Breast epithelium (tissue), 4 donors: Measurements from ENCODE around the gene FSD1. TPM values are rescaled to one million over a fixed set of nuclear protein-coding genes. Genes with fewer than 3 reads are reported as not detected.
A peak's percentile ranks its signal among the peaks of the same experiment; 100 is the strongest.
"Not testable (repeated sequence)": the region's sequence is repeated elsewhere in the genome, so short reads cannot be mapped to it uniquely, and the experiment has no call there.

Experiments
- DNase-seq, 2 donors: peaks; one replicate each; pipeline ENCODE4 v3.0.0-alpha.2; 2019; ENCODE audit warnings: low spot score in 2 of 2
- H3K27ac ChIP-seq, 2 donors: fragments of 200-600 bp; sonication (generic) in 1 of 2; one replicate each; pipeline ENCODE4 v1.5.1; 2016 to 2019; ENCODE audit warnings: mild to moderate bottlenecking in 1 of 2
- H3K27me3 ChIP-seq, 2 donors: fragments of 200-600 bp; sonication (generic) in 1 of 2; one replicate each; pipeline versions ENCODE4 v1.5.1 to v1.6.0; 2017 to 2019; ENCODE audit warnings: control low read depth in 1 of 2, mild to moderate bottlenecking in 1 of 2
- H3K36me3 ChIP-seq: fragments of 200-600 bp; one replicate; pipeline ENCODE4 v1.5.1; 2019
- H3K4me1 ChIP-seq, 2 donors: fragments of 200-600 bp; sonication (generic); one replicate each; pipeline ENCODE4 v1.5.1; 2016 to 2019; ENCODE audit warnings: control low read depth in 1 of 2
- H3K4me3 ChIP-seq, 3 donors: fragments of 200-600 bp; sonication (generic); 1 replicate in 2 of 3; 2 replicates in 1 of 3; pipeline ENCODE4 v1.5.1; 2016 to 2019; ENCODE audit warnings: mild to moderate bottlenecking in 3 of 3, moderate library complexity in 2 of 3
- H3K9me3 ChIP-seq, 2 donors: fragments of 200-600 bp; sonication (generic) in 1 of 2; one replicate each; pipeline ENCODE4 v1.5.1; 2016 to 2019; ENCODE audit warnings: control low read depth in 1 of 2
- POLR2A ChIP-seq: fragments of 450-650 bp; IDR thresholded peaks from one replicate; pipeline ENCODE4 v1.6.1; 2016; ENCODE audit warnings: antibody characterized with exemption, mild to moderate bottlenecking, moderate library complexity
- POLR2AphosphoS5 ChIP-seq, 3 donors: sonication (generic); formaldehyde crosslinking; IDR thresholded peaks; one replicate each; pipeline ENCODE4 v1.6.1; 2017; ENCODE audit warnings: antibody characterized with exemption in 3 of 3
- intact Hi-C: fragments of 100-400 bp; cut with DNase I; formaldehyde crosslinking; loops from one replicate; pipeline ENCODE4 v1.15.1; 2023; ENCODE audit warnings: low total_unique reads
- total RNA-seq, 3 donors: library from RNA; depleted of rRNA; stranded (reverse); fragments of >200 nt; gene quantifications; one replicate each; pipeline ENCODE4 v1.1.0, GENCODE V29; 2016
- TF ChIP-seq, protein P1 (sequence below), 3 donors: fragments of 450-650 bp; IDR thresholded peaks; one replicate each; pipeline ENCODE4 v1.5.1; 2016 to 2017; ENCODE audit warnings: antibody characterized with exemption in 3 of 3, mild to moderate bottlenecking in 3 of 3, moderate library complexity in 3 of 3

FSD1 gene
- total RNA-seq, 3 donors from 2014 or later, result 0.88 TPM; not detected in 2

DNA sequence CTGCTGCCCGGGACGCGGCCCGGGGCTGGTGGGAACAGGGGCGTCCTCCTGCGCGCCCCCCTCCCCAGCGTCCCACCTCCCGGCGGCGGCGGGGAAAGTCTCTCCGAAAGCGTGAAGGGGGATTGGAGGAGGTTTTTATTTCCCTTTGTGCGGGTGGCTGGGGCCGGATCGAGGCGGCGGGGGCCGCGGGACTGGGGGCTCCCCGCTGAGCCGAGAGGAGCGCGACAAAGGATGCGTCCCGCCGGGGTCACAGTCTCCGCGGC, 25.2 kb upstream of the FSD1 start:
- DNase-seq, result no peak
- Histone ChIP-seq H3K4me3 (peak overlapping the region in 2 of 3 donors; percentile 26 to 57), H3K4me1 (peaks cover 4 to 12% of the 10 kb centered on the region in 2 donors), H3K27me3 (peaks cover 12 to 57% of the 10 kb centered on the region in 2 donors), H3K27ac (no peak overlapping the region), H3K36me3 (no peaks in the 10 kb centered on the region), H3K9me3 (no peaks in the 10 kb centered on the region)
- TF ChIP-seq, protein P1, sequence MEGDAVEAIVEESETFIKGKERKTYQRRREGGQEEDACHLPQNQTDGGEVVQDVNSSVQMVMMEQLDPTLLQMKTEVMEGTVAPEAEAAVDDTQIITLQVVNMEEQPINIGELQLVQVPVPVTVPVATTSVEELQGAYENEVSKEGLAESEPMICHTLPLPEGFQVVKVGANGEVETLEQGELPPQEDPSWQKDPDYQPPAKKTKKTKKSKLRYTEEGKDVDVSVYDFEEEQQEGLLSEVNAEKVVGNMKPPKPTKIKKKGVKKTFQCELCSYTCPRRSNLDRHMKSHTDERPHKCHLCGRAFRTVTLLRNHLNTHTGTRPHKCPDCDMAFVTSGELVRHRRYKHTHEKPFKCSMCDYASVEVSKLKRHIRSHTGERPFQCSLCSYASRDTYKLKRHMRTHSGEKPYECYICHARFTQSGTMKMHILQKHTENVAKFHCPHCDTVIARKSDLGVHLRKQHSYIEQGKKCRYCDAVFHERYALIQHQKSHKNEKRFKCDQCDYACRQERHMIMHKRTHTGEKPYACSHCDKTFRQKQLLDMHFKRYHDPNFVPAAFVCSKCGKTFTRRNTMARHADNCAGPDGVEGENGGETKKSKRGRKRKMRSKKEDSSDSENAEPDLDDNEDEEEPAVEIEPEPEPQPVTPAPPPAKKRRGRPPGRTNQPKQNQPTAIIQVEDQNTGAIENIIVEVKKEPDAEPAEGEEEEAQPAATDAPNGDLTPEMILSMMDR (IDR thresholded peaks at IDR 0.05), result no peak
- TF ChIP-seq POLR2A, result no peak
- intact Hi-C loops, result no loop called here

DNA sequence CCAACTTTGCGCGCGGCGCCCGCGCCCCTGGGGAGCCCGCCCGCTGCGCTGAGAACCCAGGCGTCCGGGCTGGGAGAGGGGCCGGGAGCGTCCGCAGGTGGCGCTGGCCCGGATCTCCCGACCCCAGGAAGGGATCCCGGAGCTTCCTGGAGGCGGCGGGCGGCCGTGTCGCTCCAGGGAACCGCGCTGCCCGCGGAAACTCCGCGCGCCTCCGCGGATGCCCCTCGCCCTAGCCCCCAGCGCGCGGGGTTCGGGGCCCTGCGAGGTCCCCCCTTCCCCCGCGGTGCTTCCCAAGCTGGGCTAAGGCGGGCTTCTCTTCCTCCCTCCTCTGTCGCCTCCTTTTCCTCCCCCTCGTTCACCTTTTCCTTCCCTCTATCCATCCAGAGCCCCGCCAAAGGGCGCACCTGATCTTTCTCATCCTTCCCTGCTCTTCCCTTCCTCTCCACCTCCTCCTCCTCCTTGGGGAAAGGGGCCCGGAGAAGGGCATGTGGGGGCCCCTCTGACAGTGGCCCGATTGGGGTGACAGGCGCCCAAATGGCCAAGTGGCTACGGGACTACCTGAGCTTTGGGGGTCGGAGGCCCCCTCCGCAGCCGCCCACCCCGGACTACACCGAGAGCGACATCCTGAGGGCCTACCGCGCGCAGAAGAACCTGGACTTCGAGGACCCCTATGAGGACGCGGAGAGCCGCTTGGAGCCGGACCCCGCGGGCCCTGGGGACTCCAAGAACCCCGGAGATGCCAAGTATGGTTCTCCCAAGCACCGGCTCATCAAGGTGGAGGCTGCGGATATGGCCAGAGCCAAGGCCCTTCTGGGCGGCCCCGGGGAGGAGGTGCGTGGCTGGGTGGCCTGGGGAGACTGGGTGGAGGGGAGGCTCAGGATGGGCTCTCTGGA, 24.6 kb upstream of the FSD1 start:
- Histone ChIP-seq H3K27ac (no peak overlapping the region), H3K9me3 (no peaks in the 10 kb centered on the region), H3K4me3 (peak overlapping the region in 2 of 3 donors; percentile 26 to 57), H3K36me3 (no peaks in the 10 kb centered on the region), H3K4me1 (peaks cover 4 to 12% of the 10 kb centered on the region in 2 donors), H3K27me3 (peaks cover 12 to 62% of the 10 kb centered on the region in 2 donors)
- TF ChIP-seq POLR2A, result no peak
- TF ChIP-seq POLR2AphosphoS5 (IDR thresholded peaks at IDR 0.05), result no peak
- TF ChIP-seq, protein P1 (IDR thresholded peaks at IDR 0.05), result no peak
- intact Hi-C loops, result no loop called here
- no peak for DNase-seq

DNA sequence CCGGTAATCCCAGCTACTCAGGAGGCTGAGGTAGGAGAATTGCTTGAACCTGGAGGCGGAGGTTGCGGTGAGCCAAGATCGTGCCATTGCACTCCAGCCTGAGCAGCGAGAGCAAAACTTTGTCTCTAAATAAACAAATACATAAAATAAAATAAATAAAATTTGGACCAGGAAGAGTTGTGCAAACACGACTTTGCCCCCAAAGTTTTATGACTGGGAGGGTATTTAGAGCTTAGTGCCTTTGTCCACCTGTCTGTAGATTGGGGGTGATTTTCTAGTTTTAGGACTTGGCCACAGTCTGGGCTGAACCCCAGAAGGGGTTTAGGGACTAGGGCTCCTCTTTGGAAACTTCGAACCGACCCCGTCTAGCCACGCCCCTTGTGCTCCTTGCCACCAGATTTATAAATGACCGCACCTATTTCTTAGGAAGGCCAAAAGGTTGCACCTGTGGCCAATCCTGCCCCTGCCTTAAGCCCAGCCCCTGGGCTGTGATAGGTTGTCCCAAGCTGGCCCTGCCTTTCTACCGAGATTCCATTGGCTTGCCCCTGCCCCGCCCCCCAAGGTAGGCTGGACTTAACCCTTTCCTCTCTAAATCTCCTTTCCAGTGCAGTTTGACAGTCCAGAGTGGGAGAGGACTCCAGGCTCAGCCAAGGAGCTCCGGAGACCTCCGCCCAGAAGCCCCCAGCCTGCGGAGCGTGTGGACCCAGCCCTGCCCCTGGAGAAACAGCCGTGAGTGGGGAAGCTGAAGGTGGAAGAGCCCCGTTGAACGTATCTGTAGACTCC, 20.0 kb upstream of the FSD1 start:
- Histone ChIP-seq H3K9me3 (no peaks in the 10 kb centered on the region), H3K27me3 (peaks cover 6 to 50% of the 10 kb centered on the region in 2 donors), H3K27ac (no peak overlapping the region), H3K4me3 (no peak overlapping the region), H3K36me3 (no peaks in the 10 kb centered on the region), H3K4me1 (peaks cover under 1 to 6% of the 10 kb centered on the region in 2 donors)
- DNase-seq, result no peak
- no peak for TF ChIP-seq POLR2AphosphoS5 (IDR thresholded peaks at IDR 0.05)
- TF ChIP-seq POLR2A, result no peak
- intact Hi-C loops, result no loop called here

DNA sequence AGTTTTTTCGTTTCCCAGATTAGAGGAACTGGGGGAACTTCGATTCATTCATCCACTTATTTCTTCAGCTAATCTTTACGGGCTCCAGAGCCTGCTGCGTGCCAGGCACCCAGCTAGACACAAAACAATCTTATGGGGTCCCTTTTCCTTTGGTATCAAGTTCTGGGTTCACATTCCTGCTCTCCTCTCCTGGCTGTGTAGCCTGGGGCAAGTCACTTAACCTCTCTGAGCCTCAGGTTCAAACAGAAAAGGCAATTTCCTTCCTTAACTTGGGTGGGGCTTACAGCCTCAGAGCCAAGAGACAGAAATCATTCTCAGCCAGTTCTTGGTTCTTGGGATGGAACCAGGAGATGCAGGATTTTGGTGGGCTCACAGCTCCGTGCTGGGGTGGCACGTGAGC, 19.4 kb upstream of the FSD1 start:
- Histone ChIP-seq H3K9me3 (no peaks in the 10 kb centered on the region), H3K27me3 (peaks cover 3 to 44% of the 10 kb centered on the region in 2 donors), H3K4me1 (no peaks in the 10 kb centered on the region), H3K36me3 (no peaks in the 10 kb centered on the region), H3K4me3 (no peak overlapping the region), H3K27ac (no peak overlapping the region)
- DNase-seq, result no peak
- no peak for TF ChIP-seq POLR2A
- TF ChIP-seq, protein P1 (IDR thresholded peaks at IDR 0.05), result no peak
- TF ChIP-seq POLR2AphosphoS5 (IDR thresholded peaks at IDR 0.05), result no peak
- intact Hi-C loops, result no loop called here

DNA sequence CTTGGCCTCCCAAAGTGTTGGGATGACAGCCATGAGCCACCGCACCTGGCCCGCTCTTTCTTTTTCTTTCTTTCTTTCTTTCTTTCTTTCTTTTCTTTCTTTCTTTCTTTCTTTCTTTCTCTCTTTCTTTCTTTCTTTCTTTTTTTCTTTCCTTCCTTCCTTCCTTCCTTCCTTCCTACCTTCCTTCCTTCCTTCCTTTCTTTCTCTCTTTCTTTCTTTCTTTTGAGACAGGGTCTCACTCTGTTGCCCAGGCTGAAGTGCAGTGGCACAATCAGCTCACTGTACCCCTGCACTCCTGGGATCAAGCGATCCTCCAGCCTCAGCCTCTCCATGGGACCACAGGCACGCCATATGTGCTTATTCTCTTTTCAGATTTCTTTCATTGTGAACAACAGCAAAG, 18.3 kb upstream of the FSD1 start:
- H3K27me3 ChIP-seq, result peaks cover 0 to 33% of the 10 kb centered on the region in 2 donors
- H3K27ac ChIP-seq, H3K4me1 ChIP-seq, H3K4me3 ChIP-seq, DNase-seq, H3K9me3 ChIP-seq, H3K36me3 ChIP-seq, intact Hi-C loops: not testable (repeated sequence)
